A673 (cell line): Measurements from ENCODE around the gene IQGAP2.

Experiments
- CTCF ChIP-seq: fragments of 300-800, 200-600 bp; sonication (generic); conservative IDR thresholded peaks from 2 replicates; pipeline ENCODE4 v1.5.1; 2017; ENCODE audit warnings: low read depth, mild to moderate bottlenecking, antibody characterized with exemption, low read length, moderate library complexity, mixed read lengths
- EZH2 ChIP-seq: fragments of 200-600 bp; sonication (generic); IDR thresholded peaks from 2 replicates; pipeline ENCODE4 v1.6.1; 2017; ENCODE audit warnings: borderline replicate concordance, low read depth, mild to moderate bottlenecking, mixed read lengths, antibody characterized with exemption, low read length; ENCODE audit not compliant: poor library complexity, severe bottlenecking

- TF ChIP-seq CTCF = no peak
- no peak for TF ChIP-seq EZH2
Observed at GRCh38 chr5:76688212-76688611, 285.1 kb downstream of the IQGAP2 start.
